NT2/D1 (cell line): ENCODE data around the gene SH3BP1.

Experiments
- DNase-seq: peaks from one replicate; pipeline ENCODE4 v3.0.0-alpha.2; 2011; ENCODE audit warnings: low read depth, low spot score
- H3K27me3 ChIP-seq: 2 replicates; pipeline ENCODE4 v1.6.0; 2011; ENCODE audit warnings: mild to moderate bottlenecking; ENCODE audit not compliant: insufficient read length, insufficient read depth
- H3K36me3 ChIP-seq: 2 replicates; pipeline ENCODE4 v1.6.1; 2011; ENCODE audit warnings: mild to moderate bottlenecking, low read length, mixed read lengths; ENCODE audit not compliant: insufficient read depth, insufficient read length
- H3K4me1 ChIP-seq: 2 replicates; pipeline ENCODE4 v1.5.1; 2011; ENCODE audit not compliant: insufficient read depth, insufficient read length
- H3K4me3 ChIP-seq: 2 replicates; pipeline ENCODE4 v1.5.1; 2011; ENCODE audit warnings: low read depth; ENCODE audit not compliant: insufficient read length
- H3K9ac ChIP-seq: 2 replicates; pipeline ENCODE4 v1.6.0; 2011; ENCODE audit warnings: low read depth; ENCODE audit not compliant: insufficient read length
- H3K9me3 ChIP-seq: 2 replicates; pipeline ENCODE4 v1.5.1; 2011; ENCODE audit warnings: mild to moderate bottlenecking, low read length; ENCODE audit not compliant: insufficient read depth
- SUZ12 ChIP-seq: IDR thresholded peaks from 2 replicates; pipeline ENCODE4 v1.6.1; 2011; ENCODE audit not compliant: insufficient read length, insufficient read depth; ENCODE audit errors: extremely low read depth
- YY1 ChIP-seq: IDR thresholded peaks from 2 replicates; pipeline ENCODE4 v1.6.1; 2011; ENCODE audit not compliant: insufficient read length, insufficient read depth
- ZNF274 ChIP-seq: IDR thresholded peaks from 2 replicates; pipeline ENCODE4 v1.6.1; 2011; ENCODE audit warnings: mild to moderate bottlenecking, low read depth, low read length

SH3BP1 gene

GRCh38 chr22:37633089-37633624, 6.3 kb upstream of the SH3BP1 start:
- no peaks in the 10 kb centered on the region for H3K27me3 ChIP-seq
- no peaks in the 10 kb centered on the region for H3K9me3 ChIP-seq
- TF ChIP-seq ZNF274, result no peak
- TF ChIP-seq SUZ12, result no peak
- no peak for TF ChIP-seq YY1
- peak overlapping the region; percentile 32 for H3K9ac ChIP-seq
- peaks cover 47% of the 10 kb centered on the region for H3K36me3 ChIP-seq
- peaks cover 29% of the 10 kb centered on the region for H3K4me1 ChIP-seq
- no peak for DNase-seq
- H3K4me3 ChIP-seq, result no peak overlapping the region

GRCh38 chr22:37633625-37634416, 5.6 kb upstream of the SH3BP1 start:
- peaks cover 42% of the 10 kb centered on the region for H3K36me3 ChIP-seq
- no peaks in the 10 kb centered on the region for H3K27me3 ChIP-seq
- H3K4me3 ChIP-seq, result no peak overlapping the region
- DNase-seq, result no peak
- H3K9ac ChIP-seq, result peak overlapping the region; percentile 74
- H3K9me3 ChIP-seq, result no peaks in the 10 kb centered on the region
- no peak for TF ChIP-seq SUZ12
- no peak for TF ChIP-seq YY1
- TF ChIP-seq ZNF274, result no peak
- peaks cover 34% of the 10 kb centered on the region for H3K4me1 ChIP-seq

DNA sequence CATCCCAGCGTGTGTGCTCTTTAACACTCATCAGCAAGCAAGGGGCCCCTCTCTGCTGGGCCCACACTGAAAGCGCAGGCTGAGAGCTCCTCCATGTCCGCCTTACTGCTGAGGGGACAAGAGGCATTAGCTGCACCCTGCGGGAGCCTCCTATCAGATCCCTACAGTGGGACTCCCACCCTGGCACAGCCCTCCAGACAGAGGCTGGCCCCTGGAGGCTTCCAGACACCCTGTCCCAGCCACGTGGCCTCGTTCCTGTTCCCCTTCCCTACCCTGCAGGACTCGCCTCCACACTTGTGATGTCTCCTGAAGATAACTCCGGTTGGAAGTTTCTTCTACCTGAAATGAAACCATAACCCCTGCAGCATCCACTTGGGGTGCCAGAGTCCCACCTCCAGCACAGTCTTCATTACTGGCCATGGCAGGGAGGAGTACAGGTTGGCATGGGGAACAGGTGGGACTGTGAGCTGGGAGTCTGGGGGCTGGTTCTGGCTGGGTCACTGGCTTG, 5.0 kb upstream of the SH3BP1 start:
- Histone ChIP-seq H3K4me3 (no peak overlapping the region), H3K4me1 (peaks cover 36% of the 10 kb centered on the region), H3K27me3 (no peaks in the 10 kb centered on the region), H3K9ac (peak overlapping the region; percentile 74), H3K36me3 (peaks cover 36% of the 10 kb centered on the region), H3K9me3 (no peaks in the 10 kb centered on the region)
- DNase-seq, result no peak
- no peak for TF ChIP-seq SUZ12
- TF ChIP-seq ZNF274, result no peak
- no peak for TF ChIP-seq YY1

- H3K4me1 ChIP-seq, result peaks cover 36% of the 10 kb centered on the region
- no peak for DNase-seq
- H3K9me3 ChIP-seq, result no peaks in the 10 kb centered on the region
- H3K36me3 ChIP-seq, result peaks cover 29% of the 10 kb centered on the region
- no peak overlapping the region for H3K9ac ChIP-seq
- H3K4me3 ChIP-seq, result no peak overlapping the region
- H3K27me3 ChIP-seq, result no peaks in the 10 kb centered on the region
- TF ChIP-seq YY1 (no peak), SUZ12 (no peak), ZNF274 (no peak)
Measured at GRCh38 chr22:37635157-37635556, 4.3 kb upstream of the SH3BP1 start.

- Histone ChIP-seq H3K36me3 (peaks cover 28% of the 10 kb centered on the region), H3K27me3 (no peaks in the 10 kb centered on the region), H3K4me1 (peaks cover 36% of the 10 kb centered on the region), H3K4me3 (no peak overlapping the region), H3K9ac (peak overlapping the region; percentile 21), H3K9me3 (no peaks in the 10 kb centered on the region)
- DNase-seq, result no peak
- TF ChIP-seq ZNF274, result no peak
- no peak for TF ChIP-seq SUZ12
- TF ChIP-seq YY1, result no peak
Measured at GRCh38 chr22:37636186-37636948, 3.1 kb upstream of the SH3BP1 start.

DNA sequence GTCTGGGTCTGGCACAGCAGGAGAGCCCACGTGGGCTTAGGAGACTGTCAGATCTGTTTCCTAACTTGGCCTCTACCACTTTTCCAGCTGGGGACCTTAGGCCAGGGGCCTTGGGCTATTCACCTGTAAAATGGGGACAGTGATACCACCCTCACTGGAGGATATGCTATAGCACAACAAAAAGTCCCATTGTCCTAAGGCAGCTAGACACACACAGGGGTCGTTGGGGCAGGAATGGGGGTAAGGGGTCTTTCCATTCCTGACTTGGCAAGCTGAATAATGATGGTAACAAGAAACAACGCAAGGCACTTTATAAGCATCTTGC, 2.6 kb upstream of the SH3BP1 start:
- Histone ChIP-seq H3K4me3 (no peak overlapping the region), H3K4me1 (peaks cover 36% of the 10 kb centered on the region), H3K36me3 (peaks cover 28% of the 10 kb centered on the region), H3K9me3 (no peaks in the 10 kb centered on the region), H3K9ac (peak overlapping the region; percentile 21), H3K27me3 (no peaks in the 10 kb centered on the region)
- no peak for TF ChIP-seq YY1
- no peak for TF ChIP-seq SUZ12
- no peak for TF ChIP-seq ZNF274
- DNase-seq, result no peak
